HG02970 (cell line): ENCODE results near the gene GFOD1.

ENCODE experiments used
- ATAC-seq: cut with Tn5 transposase; IDR thresholded peaks from one replicate; pipeline ENCODE4 v1.9.1; 2021; ENCODE audit warnings: mild to moderate bottlenecking, moderate library complexity, moderate number of reproducible peaks; ENCODE audit not compliant: unreplicated experiment, low FRiP score

GFOD1 gene

DNA sequence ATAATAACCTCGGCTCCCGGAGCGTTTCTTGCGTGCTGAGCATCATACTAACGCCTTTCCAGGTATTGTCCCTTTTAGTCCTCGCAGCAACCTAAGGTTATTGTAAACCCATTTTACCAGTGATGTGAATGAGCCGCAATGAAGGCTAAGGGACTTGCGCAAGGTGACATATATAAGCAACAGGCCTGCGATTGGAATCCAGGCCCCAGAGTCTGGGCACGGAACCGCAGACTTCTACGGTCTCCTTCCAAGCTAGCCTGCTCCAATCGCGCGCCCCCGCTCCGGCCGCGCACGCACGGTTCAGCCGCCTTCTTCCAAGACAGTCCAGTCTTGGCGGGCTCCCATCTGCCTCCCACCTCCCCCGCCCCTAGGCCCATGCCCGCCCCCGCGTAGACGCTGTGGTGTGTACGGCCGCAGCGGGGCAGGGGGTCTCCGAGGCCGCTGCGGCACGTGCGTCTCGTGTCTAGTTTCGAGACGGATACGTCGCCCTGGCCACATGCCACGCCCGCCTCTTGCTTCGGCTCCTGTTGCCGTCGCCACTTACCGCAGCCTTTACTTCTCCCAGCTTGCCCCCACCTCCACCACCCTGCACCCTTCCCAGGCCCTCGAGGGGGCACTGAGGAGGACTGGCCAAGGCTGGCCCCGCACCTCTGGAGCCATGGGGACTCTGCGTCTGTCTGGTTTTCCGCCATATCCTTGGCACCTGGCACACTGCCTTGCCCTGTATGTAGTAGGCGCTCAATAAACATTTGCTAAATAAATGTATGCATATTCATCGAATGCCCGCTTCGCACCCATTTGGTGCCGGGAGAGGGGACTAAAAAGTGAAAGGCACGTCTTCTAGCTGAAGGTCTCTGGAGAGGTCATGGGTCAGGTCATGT, 855 bp upstream of the GFOD1 start:
- ATAC-seq: no peak

DNA sequence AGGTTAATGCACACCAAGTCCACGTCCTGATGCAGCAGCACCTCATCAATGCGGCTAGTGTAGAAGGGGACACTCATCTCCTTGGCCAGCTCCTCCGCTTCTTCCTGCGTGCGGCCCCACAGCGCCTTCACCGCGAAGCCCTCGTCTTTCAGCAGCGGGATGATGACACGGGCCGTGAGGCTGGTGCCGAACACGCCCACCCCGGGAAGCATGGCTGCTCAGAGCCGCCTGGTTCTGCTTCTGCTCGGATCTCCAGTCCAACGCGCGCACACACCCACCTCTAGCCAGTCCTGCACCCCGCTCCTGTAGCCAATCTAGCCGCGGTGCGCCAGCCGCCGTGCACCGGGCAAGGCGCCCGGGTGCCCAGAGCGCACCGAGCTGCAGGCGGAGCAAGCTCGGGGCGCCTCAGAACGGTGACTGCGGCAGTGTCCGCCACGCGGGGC, 700 bp downstream of the GFOD1 start:
- ATAC-seq: peak; percentile 19

DNA sequence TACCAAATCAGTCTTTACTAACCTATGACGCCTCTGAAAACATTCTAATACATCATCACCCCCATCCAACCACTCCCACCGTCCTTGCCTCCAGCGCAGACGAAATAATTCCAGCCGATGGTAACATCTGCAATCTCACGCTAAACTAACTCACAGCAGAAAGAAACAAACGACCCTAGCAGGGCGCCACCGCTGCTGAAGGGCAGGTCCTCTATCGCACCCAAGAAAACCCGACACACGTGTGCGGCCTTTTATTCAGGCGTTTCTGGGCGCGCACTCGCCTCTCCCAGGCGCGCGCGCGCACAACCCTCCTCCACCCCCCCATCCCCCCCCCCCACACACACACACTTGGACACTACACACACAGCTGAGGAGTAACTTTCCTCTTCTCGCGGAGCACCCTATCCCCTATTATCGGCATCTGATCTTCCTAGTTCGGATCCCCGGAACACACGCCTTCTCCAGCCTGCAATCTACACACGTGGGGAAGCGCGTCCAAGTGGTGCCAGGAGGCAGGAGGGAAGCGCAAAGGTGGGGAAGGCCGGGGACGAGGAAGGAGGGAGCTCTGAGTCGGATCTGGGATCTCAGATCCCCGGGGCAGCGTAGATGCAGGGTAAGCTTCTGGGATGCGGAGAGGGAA, 1.4 kb downstream of the GFOD1 start:
- no peak for ATAC-seq

DNA sequence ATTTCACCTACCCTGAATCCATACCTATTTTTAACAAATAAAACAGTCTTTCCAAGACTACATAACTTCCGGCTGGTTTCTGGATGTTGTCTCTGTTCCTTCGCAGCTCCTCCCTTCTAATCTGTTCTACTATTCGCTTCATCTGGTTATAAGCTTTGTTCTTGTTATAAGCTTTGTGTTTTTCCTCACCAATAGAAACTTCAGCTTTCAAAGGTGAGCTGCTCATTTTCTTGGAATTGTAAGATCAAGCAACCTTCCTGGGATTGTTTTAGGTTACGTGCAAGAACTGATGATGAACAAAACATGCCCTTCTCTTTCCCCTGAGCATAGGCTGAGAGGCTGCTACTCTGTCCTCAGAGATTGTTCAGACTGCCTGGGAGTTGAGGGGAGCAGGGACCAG, 2.1 kb downstream of the GFOD1 start:
- ATAC-seq: no peak

DNA sequence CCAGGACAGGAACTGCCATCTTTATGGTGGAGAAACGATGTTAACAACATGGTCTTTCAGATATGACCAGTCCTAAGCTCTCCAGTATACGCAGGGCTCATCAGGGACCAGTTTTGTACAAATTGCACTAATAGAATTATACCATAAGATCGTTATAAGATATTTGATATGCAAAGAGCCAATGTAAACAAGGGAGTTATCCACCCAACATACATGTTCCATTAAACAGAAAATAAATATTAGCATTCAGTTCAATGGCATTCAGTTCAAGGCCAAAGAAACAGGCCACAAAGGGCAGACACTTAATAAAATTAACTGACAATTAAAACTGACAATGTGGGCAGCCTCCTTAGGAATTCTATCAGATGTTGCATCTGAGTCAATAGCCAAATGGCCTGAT, 2.6 kb downstream of the GFOD1 start:
- no peak for ATAC-seq

DNA sequence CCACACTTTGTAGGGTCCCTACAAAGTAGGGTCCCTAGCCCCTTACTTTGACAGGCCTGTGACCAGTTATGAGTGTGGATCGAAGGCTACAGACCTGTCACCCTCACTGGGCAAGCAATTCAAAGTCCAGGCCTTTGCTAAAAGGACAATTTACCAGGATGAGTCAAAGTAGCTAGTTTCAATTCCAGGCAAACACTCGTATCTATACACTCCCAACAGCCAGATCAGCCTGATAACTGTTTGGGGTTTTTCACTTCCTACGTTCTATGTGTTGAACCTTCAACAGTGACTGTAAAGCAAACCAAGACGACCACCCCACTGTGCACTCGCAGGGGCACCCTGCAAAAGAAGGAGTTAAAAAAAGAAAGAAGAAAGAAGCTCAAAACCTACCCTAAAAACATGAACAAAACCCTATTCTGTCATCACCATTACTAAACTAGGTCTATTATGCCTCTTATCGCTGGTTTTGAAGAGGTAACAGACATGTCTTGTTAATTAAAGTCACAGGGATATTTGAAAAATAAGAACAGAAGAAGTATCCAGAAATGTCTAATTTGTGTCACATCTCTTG, 3.2 kb downstream of the GFOD1 start:
- ATAC-seq: no peak

DNA sequence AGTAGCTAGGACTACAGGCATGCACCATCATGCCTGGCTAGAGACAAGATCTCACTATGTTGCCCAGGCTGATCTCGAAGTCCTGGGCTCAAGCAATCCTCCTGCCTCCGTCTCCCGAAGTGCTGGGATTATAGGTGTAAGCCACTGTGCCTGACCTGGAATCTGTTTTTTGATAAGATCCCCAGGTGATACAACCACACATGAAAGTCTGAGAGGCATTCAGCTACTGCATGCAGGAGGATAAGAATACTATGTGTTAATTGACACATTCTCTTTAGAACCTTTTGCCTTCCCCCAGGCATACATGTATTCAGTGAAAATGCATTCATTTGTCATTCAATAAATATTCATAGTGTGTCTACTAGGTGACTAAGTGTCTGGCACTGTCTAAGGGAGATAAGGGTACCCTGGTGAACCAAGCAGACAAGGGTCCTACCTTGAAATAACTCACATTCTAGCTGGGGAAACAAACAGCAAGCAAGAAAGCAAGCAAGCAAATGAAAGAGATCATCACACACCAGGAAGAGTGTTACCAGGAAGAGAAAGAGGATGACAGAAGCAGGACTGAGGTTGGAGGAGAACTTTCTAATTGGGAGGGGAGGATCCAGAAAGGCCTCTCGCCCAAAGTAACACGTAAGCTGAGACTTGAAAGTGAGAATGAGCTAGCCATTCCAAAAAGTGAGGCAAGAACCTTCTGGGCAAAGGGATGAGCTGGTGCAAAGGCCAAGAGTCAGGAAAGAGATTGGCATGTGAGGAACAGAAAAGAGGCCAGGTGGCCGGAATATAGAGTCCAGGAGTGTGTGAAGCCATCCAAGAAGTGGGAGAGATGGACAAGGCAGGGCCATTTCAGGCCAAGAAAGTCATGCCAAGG, 6.5 kb downstream of the GFOD1 start:
- no peak for ATAC-seq

DNA sequence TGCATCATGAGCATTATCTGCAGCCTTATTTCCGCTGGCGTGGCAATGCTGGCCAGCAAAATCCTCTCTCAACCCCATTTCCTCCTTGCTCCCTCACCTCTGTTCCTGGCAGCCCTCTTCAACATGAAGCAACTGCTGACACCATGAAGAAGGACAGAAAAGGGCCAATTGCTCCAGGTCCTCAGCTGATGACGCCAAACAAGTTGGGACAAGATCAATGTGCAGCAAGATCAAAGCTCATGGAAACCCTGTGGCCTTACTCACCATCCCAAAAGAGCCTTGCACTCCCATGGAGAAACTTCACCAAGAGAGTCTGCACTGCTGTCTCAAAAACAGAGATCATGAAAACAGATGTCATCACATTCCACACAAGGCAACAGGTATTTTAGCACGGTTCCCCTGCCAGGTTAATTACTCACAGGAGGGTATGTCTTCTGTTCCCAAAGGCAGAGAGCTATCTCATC, 7.4 kb downstream of the GFOD1 start:
- no peak for ATAC-seq

DNA sequence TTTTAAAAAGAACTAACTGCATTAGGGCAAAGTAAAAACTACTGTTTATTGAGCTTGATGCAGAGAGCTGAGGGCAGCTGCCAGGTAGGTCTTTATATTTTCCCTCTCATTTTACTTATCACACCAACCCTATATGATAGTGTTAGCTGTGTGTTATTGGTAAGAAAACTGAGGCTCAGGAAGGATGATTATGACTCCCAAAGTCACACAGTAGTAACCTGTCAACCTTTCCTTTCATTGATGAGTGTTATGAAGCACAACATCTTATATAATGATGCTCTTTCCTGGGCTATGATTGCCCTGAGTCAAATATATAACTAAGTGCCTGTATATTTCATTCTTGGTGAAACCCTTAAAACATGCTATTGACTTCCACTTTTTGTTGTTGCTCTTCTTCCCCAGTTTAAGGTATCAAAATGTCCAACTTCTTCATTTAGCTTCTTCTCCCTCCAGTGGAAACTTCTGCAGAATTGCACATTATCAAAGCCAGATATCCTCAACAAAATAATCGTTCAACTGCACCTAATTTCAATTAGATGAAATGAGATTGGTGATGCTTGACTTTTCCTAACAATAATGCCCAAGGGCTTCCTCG, 8.1 kb downstream of the GFOD1 start:
- no peak for ATAC-seq

DNA sequence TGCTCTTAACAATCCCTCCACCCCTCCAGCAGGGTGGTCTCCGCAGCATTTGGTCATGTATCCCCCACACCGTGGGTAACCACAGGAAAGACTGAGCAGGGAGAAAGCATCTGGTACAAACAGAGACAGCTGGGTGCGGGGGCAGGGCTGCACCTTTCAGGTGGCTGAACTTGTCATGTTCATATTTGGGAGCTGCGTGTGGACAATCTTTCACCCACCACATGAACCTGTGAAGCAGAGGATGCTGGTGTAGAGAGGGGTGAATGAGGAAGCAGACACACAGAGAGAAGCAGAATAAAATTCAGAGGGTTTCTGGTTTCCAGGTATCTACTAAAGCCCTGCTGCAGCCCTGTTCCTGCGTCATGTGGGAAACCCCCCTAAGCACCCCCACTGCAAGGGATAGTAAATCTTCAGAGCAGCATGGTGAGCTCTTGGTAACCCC, 8.9 kb downstream of the GFOD1 start:
- no peak for ATAC-seq

DNA sequence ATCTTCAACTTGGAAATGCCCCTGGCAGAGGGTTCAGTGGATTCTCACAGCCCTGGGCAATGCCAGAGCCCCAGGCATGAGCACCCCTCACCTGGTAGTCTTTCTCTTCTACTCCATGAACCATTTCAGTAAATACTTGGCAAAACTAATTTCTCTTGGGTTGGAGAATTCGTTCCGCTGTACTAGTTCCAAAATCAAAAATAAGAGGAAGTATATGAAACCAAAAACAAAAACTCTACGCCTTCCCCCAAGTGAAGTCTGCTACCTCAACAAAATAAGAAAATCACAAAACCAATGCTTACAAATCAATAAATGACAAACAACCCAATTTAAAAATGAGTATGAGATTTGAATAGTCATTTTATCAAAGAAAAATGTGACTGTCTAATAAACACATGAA, 12.6 kb downstream of the GFOD1 start:
- ATAC-seq: no peak

DNA sequence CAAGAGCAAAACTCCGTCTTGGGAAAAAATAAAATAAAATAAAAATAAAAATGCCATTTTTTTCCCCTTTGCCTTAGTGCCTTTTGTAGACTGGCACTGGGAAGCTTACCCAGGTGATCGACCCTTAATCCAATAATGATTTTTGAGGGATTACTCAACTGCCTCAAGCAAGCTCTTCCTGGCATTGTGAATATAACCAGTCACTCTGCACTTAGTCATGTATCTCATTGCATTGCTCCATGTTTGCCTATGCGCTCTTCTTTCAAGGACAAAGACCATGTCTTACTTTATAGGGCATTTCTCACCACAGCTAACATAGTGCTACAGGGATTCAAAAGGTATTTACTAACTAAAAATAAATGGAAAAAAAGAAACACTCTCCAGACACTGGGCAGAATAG, 13.0 kb downstream of the GFOD1 start:
- ATAC-seq: no peak

DNA sequence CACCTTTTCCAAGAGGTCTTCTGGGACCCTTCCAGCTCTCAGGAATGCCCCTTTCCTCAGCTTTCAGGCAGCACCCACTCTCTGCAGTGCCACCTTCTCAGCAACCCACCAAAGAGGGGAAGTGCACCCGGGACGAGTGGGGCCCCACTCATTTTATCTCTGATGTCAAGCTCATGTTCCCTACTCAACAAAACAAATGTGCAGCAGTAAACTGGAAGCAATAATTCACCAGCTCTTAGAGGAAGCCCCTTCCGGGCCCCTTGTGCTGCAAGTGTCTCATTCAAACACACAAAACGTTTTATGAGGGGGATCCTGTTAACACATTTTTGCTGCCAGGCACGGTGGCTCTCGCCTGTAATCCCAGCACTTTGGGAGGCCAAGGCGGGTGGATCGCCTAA, 13.6 kb downstream of the GFOD1 start:
- ATAC-seq: no peak

DNA sequence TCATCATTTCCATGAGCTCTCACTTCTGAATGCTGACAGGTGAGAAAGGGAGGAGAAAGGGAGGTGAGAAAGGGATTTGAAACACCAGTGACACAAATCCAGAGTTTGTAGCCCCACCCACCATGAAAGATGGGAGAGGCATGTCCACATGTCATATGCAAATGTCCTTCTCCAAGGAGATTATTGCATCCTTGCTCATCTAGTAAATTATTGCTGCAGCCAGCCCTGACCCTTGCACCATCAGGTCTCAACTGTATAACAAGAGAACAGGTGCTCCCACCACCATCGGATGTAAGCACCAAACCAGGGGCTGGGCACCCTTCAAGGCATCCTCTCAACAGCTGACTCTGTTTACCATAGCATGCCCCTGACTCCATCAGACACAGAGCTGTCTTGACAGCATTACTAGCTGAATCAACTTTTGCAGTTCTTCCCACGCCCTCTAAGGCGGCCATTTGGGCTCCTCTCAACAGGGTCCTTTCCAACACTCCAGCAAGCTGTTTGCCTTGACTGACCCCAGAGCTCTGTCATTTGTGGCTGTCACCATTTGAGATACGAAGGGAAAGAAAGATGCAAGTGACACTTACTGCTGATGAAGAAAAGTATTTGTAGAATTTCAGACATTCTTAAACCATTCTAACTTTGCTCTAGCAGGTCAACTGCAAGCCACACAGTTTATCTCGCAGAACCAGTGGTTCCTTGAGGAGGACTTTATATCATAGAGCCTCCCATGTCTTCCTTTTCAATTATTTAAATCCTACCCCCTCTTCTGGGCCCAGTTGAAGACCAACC, 14.2 kb downstream of the GFOD1 start:
- no peak for ATAC-seq

DNA sequence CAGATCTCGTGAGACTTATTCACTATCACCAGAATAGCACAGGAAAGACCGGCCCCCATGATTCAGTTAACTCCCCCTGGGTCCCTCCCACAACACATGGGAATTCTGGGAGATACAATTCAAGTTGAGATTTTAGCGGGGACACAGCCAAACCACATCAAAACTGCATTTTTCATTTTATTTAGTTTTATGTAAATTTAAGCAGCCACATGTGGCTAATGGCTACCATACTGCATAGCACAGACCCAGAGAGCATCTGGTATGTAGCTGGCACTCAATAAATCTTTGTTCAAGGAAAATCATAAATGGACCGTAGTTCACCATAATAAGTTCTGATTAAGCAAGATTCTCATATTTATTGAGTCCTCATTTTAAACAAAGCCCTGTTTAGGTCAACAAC, 15.3 kb downstream of the GFOD1 start:
- ATAC-seq: no peak

DNA sequence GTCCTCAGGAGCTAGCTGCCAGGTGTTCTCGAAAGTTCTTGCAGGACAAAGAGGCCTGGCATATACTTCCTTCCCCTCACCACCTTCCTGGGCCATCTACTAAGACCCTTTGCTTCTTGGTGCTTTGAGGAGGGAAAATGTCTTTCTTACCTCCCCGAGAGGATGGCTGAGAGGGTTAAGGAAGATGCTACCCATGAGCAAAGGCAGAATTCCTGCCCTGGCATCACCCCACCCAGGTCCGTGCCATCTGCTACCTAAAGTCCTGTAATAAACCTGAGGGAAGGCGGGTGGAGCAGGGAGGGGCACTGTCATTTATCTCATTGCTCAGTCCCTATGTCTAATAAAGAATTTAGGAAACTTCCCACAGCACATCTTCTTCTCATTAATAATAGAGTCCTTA, 16.2 kb downstream of the GFOD1 start:
- no peak for ATAC-seq

DNA sequence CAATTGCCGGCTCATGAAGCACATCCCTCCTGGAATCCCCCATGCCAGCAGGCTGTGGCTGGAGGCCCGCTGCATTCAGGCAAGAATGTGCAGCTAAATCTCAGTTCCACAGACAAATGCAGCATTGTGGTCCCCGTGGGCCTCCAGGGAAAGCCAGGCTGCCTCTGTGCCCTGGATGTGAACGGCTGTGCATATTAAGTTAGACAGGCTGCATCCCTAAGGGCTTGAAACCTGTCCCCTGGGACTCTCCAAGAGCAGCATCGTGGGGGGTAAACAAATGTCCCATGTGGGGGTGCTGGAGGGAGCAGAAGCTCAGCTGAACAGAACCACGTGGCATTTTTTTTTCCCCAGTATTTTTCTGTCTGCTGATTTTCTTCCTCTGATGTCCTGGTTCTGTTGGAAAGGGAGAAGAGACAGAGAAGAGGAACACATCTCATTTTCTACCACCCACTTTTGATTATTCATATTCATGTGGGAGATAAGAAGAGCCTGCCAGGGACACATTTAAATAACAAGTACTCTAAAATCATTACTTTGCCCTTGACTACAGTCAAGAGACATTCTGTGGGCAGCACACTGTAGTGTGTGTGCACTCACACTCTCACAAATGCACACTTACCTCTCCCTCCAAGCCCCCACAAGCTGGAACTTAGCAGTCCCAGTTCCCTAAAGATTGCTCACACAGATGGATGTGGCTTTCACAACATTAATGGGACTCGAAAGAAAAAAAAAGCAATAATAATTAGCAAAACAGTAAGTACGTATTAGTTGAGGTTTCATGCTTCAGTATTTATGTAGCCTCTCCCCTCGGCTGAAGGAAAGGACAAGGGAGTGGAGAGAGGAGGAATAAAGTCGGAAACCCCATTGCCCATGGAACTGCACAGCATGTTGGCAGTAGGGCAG, 16.9 kb downstream of the GFOD1 start:
- no peak for ATAC-seq

DNA sequence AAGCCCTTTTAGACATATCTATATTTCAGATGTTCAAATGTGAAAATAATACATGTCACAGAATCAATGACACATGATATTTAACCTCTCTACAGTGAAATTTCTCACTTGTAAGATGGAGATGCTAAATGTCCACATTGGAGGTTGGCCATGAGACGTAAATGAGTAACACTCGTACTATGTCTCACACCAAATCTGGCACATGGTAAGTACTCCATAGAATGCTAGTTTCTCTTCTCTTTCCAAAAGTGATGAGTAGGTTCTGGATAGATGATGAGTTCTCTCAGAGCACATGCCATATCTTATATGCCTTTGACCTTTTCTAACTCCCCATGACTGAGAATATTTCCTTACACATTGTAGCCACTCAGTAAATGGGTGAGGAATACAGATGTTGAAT, 17.7 kb downstream of the GFOD1 start:
- no peak for ATAC-seq
